Measurements from ENCODE around the gene TDRD1. TPM values are rescaled to one million over a fixed set of nuclear protein-coding genes. Genes with fewer than 3 reads are reported as not detected.

Gene TDRD1
- total and polyA plus RNA-seq, 2 donors = 0.07 to 0.52 TPM

GRCh38 chr10:114172776-114173602 lies 6.2 kb upstream of the TDRD1 start:
- Histone ChIP-seq H3K27ac (ENCODE audit: low read depth in 1 of 2, low read length in 1 of 2) (peak overlapping the region in 1 of 2 donors; percentile 97), H3K27me3 (ENCODE audit: control insufficient read depth in 2 of 2, insufficient read depth in 1 of 2, low read length in 1 of 2) (peaks cover 0 to 4% of the 10 kb centered on the region in 2 donors), H3K4me3 (ENCODE audit: low read length in 2 of 2) (peak overlapping the region; percentile 63 to 97), H3K4me1 (ENCODE audit: control insufficient read depth in 2 of 2, insufficient read depth in 2 of 2, low read length in 2 of 2) (peaks cover 5 to 12% of the 10 kb centered on the region in 2 donors), H3K36me3 (ENCODE audit: control insufficient read depth in 2 of 2, insufficient read depth in 2 of 2, low read length in 1 of 2) (no peaks in the 10 kb centered on the region), H3K9me3 (ENCODE audit: control insufficient read depth in 2 of 2, insufficient read depth in 1 of 2, low read length in 1 of 2) (peaks cover 1 to 4% of the 10 kb centered on the region in 2 donors)
- peak in 4 of 9 donors; percentile 8 to 34 (median 26) for DNase-seq (ENCODE audit: low read depth in 6 of 9, low spot score in 9 of 9)
- 49% methylated on average over 9 of the region's 9 CpGs for WGBS

GRCh38 chr10:114173603-114173920 lies 5.6 kb upstream of the TDRD1 start:
- peaks cover 5 to 12% of the 10 kb centered on the region in 2 donors for H3K4me1 ChIP-seq (ENCODE audit: control insufficient read depth in 2 of 2, insufficient read depth in 2 of 2, low read length in 2 of 2)
- H3K9me3 ChIP-seq (ENCODE audit: control insufficient read depth in 2 of 2, insufficient read depth in 1 of 2, low read length in 1 of 2) = peaks cover 0 to under 1% of the 10 kb centered on the region in 2 donors
- H3K36me3 ChIP-seq (ENCODE audit: control insufficient read depth in 2 of 2, insufficient read depth in 2 of 2, low read length in 1 of 2) = no peaks in the 10 kb centered on the region
- WGBS = under 1% methylated on average over 23 of the region's 23 CpGs
- peak overlapping the region; percentile 63 to 97 for H3K4me3 ChIP-seq (ENCODE audit: low read length in 2 of 2)
- peaks cover 0 to 4% of the 10 kb centered on the region in 2 donors for H3K27me3 ChIP-seq (ENCODE audit: control insufficient read depth in 2 of 2, insufficient read depth in 1 of 2, low read length in 1 of 2)
- DNase-seq (ENCODE audit: low read depth in 6 of 9, low spot score in 9 of 9) = peak in 1 of 9 donors; percentile 39
- peak overlapping the region; percentile 89 to 97 for H3K27ac ChIP-seq (ENCODE audit: low read depth in 1 of 2, low read length in 1 of 2)

GRCh38 chr10:114173921-114174694 lies 5.0 kb upstream of the TDRD1 start, which contains the start of gene CCDC186:
CCDC186 (minus strand) TSS chr10:114174203; CDS start chr10:114163268, 10,935 bp downstream.
- DNase-seq (ENCODE audit: low read depth in 6 of 9, low spot score in 9 of 9) = peak; percentile 82 to 98 (median 93)
- H3K27me3 ChIP-seq (ENCODE audit: control insufficient read depth in 2 of 2, insufficient read depth in 1 of 2, low read length in 1 of 2) = peaks cover 0 to 4% of the 10 kb centered on the region in 2 donors
- under 1% methylated on average over 49 of the region's 49 CpGs for WGBS
- peak within 1 kb of the TSS; percentile 63 to 97 for H3K4me3 ChIP-seq (ENCODE audit: low read length in 2 of 2)
- no peaks in the 10 kb centered on the region for H3K36me3 ChIP-seq (ENCODE audit: control insufficient read depth in 2 of 2, insufficient read depth in 2 of 2, low read length in 1 of 2)
- H3K4me1 ChIP-seq (ENCODE audit: control insufficient read depth in 2 of 2, insufficient read depth in 2 of 2, low read length in 2 of 2) = peaks cover 5 to 12% of the 10 kb centered on the region in 2 donors
- H3K9me3 ChIP-seq (ENCODE audit: control insufficient read depth in 2 of 2, insufficient read depth in 1 of 2, low read length in 1 of 2) = no peaks in the 10 kb centered on the region
- peak within 1 kb of the TSS; percentile 89 to 97 for H3K27ac ChIP-seq (ENCODE audit: low read depth in 1 of 2, low read length in 1 of 2)

- 3% methylated on average over 19 of the region's 19 CpGs for WGBS
- peak overlapping the region; percentile 63 to 97 for H3K4me3 ChIP-seq (ENCODE audit: low read length in 2 of 2)
- H3K36me3 ChIP-seq (ENCODE audit: control insufficient read depth in 2 of 2, insufficient read depth in 2 of 2, low read length in 1 of 2) = no peaks in the 10 kb centered on the region
- peaks cover 5 to 12% of the 10 kb centered on the region in 2 donors for H3K4me1 ChIP-seq (ENCODE audit: control insufficient read depth in 2 of 2, insufficient read depth in 2 of 2, low read length in 2 of 2)
- peak overlapping the region; percentile 75 to 97 for H3K27ac ChIP-seq (ENCODE audit: low read depth in 1 of 2, low read length in 1 of 2)
- no peaks in the 10 kb centered on the region for H3K9me3 ChIP-seq (ENCODE audit: control insufficient read depth in 2 of 2, insufficient read depth in 1 of 2, low read length in 1 of 2)
- peak in 1 of 9 donors; percentile 22 for DNase-seq (ENCODE audit: low read depth in 6 of 9, low spot score in 9 of 9)
- H3K27me3 ChIP-seq (ENCODE audit: control insufficient read depth in 2 of 2, insufficient read depth in 1 of 2, low read length in 1 of 2) = peaks cover 0 to 4% of the 10 kb centered on the region in 2 donors
Measured at GRCh38 chr10:114174695-114175188, 4.4 kb upstream of the TDRD1 start.

GRCh38 chr10:114175667-114176066 lies 3.5 kb upstream of the TDRD1 start:
- no peaks in the 10 kb centered on the region for H3K36me3 ChIP-seq (ENCODE audit: control insufficient read depth in 2 of 2, insufficient read depth in 2 of 2, low read length in 1 of 2)
- no peak overlapping the region for H3K4me3 ChIP-seq (ENCODE audit: low read length in 2 of 2)
- H3K4me1 ChIP-seq (ENCODE audit: control insufficient read depth in 2 of 2, insufficient read depth in 2 of 2, low read length in 2 of 2) = peaks cover 5 to 12% of the 10 kb centered on the region in 2 donors
- H3K27ac ChIP-seq (ENCODE audit: low read depth in 1 of 2, low read length in 1 of 2) = no peak overlapping the region
- H3K9me3 ChIP-seq (ENCODE audit: control insufficient read depth in 2 of 2, insufficient read depth in 1 of 2, low read length in 1 of 2) = no peaks in the 10 kb centered on the region
- WGBS = 99% methylated on average over 1 of the region's 1 CpG
- no peak for DNase-seq (ENCODE audit: low read depth in 6 of 9, low spot score in 9 of 9)
- peaks cover 0 to 4% of the 10 kb centered on the region in 2 donors for H3K27me3 ChIP-seq (ENCODE audit: control insufficient read depth in 2 of 2, insufficient read depth in 1 of 2, low read length in 1 of 2)

GRCh38 chr10:114176511-114176910 lies 2.6 kb upstream of the TDRD1 start:
- no peak overlapping the region for H3K27ac ChIP-seq (ENCODE audit: low read depth in 1 of 2, low read length in 1 of 2)
- peaks cover 0 to 4% of the 10 kb centered on the region in 2 donors for H3K27me3 ChIP-seq (ENCODE audit: control insufficient read depth in 2 of 2, insufficient read depth in 1 of 2, low read length in 1 of 2)
- 97% methylated on average over 1 of the region's 1 CpG for WGBS

GRCh38 chr10:114179747-114180146 lies 594 bp downstream of the TDRD1 start:
- peaks cover 0 to 2% of the 10 kb centered on the region in 2 donors for H3K27me3 ChIP-seq (ENCODE audit: control insufficient read depth in 2 of 2, insufficient read depth in 1 of 2, low read length in 1 of 2)
- H3K9me3 ChIP-seq (ENCODE audit: control insufficient read depth in 2 of 2, insufficient read depth in 1 of 2, low read length in 1 of 2) = no peaks in the 10 kb centered on the region
- H3K4me3 ChIP-seq (ENCODE audit: low read length in 2 of 2) = no peak overlapping the region
- peaks cover 7 to 13% of the 10 kb centered on the region in 2 donors for H3K4me1 ChIP-seq (ENCODE audit: control insufficient read depth in 2 of 2, insufficient read depth in 2 of 2, low read length in 2 of 2)
- 96% methylated on average over 8 of the region's 8 CpGs for WGBS
- H3K36me3 ChIP-seq (ENCODE audit: control insufficient read depth in 2 of 2, insufficient read depth in 2 of 2, low read length in 1 of 2) = no peaks in the 10 kb centered on the region
- no peak for DNase-seq (ENCODE audit: low read depth in 6 of 9, low spot score in 9 of 9)
- no peak overlapping the region for H3K27ac ChIP-seq (ENCODE audit: low read depth in 1 of 2, low read length in 1 of 2)

More at GRCh38 chr10:114176511-114176910, 2.6 kb upstream of the TDRD1 start:
- H3K36me3 ChIP-seq (ENCODE audit: control insufficient read depth in 2 of 2, insufficient read depth in 2 of 2, low read length in 1 of 2) = no peaks in the 10 kb centered on the region
- H3K4me3 ChIP-seq (ENCODE audit: low read length in 2 of 2) = no peak overlapping the region
- H3K4me1 ChIP-seq (ENCODE audit: control insufficient read depth in 2 of 2, insufficient read depth in 2 of 2, low read length in 2 of 2) = peaks cover 5 to 12% of the 10 kb centered on the region in 2 donors
- no peaks in the 10 kb centered on the region for H3K9me3 ChIP-seq (ENCODE audit: control insufficient read depth in 2 of 2, insufficient read depth in 1 of 2, low read length in 1 of 2)
- DNase-seq (ENCODE audit: low read depth in 6 of 9, low spot score in 9 of 9) = no peak

- no peaks in the 10 kb centered on the region for H3K36me3 ChIP-seq (ENCODE audit: control insufficient read depth in 2 of 2, insufficient read depth in 2 of 2, low read length in 1 of 2)
- no peak overlapping the region for H3K27ac ChIP-seq (ENCODE audit: low read depth in 1 of 2, low read length in 1 of 2)
- H3K27me3 ChIP-seq (ENCODE audit: control insufficient read depth in 2 of 2, insufficient read depth in 1 of 2, low read length in 1 of 2) = no peaks in the 10 kb centered on the region
- H3K4me1 ChIP-seq (ENCODE audit: control insufficient read depth in 2 of 2, insufficient read depth in 2 of 2, low read length in 2 of 2) = peaks cover 6 to 10% of the 10 kb centered on the region in 2 donors
- WGBS = 96% methylated on average over 3 of the region's 3 CpGs
- no peak for DNase-seq (ENCODE audit: low read depth in 6 of 9, low spot score in 9 of 9)
- H3K9me3 ChIP-seq (ENCODE audit: control insufficient read depth in 2 of 2, insufficient read depth in 1 of 2, low read length in 1 of 2) = no peaks in the 10 kb centered on the region
- no peak overlapping the region for H3K4me3 ChIP-seq (ENCODE audit: low read length in 2 of 2)
Measured at GRCh38 chr10:114180937-114181336, 1.8 kb downstream of the TDRD1 start.

Data from thymus (tissue), 11 donors.